ENCODE data around the gene RBM24.

GRCh38 chr6:17251953-17252352 lies 29.2 kb upstream of the RBM24 start:
- TF ChIP-seq, protein P1, sequence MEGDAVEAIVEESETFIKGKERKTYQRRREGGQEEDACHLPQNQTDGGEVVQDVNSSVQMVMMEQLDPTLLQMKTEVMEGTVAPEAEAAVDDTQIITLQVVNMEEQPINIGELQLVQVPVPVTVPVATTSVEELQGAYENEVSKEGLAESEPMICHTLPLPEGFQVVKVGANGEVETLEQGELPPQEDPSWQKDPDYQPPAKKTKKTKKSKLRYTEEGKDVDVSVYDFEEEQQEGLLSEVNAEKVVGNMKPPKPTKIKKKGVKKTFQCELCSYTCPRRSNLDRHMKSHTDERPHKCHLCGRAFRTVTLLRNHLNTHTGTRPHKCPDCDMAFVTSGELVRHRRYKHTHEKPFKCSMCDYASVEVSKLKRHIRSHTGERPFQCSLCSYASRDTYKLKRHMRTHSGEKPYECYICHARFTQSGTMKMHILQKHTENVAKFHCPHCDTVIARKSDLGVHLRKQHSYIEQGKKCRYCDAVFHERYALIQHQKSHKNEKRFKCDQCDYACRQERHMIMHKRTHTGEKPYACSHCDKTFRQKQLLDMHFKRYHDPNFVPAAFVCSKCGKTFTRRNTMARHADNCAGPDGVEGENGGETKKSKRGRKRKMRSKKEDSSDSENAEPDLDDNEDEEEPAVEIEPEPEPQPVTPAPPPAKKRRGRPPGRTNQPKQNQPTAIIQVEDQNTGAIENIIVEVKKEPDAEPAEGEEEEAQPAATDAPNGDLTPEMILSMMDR (conservative IDR thresholded peaks at IDR 0.05 in 1 of 2, IDR thresholded peaks at IDR 0.05 in 1 of 2; ENCODE audit: low read depth in 1 of 2, low read length in 2 of 2), result no peak
- no peak for TF ChIP-seq EZH2 (IDR thresholded peaks at IDR 0.05; ENCODE audit: low read length, missing control alignments)
